ENCODE measurements around the gene ABCB8. TPM values are rescaled to one million over a fixed set of nuclear protein-coding genes. Genes with fewer than 3 reads are reported as not detected.

The ABCB8 gene
- total and polyA plus RNA-seq, 9 of the 15 experiments (the other 6 are each of a cell fraction or from before 2014, with no cell fraction given): 7.6 to 106 (median 36.3) TPM

- TF ChIP-seq SRSF1 (IDR thresholded peaks at IDR 0.05; ENCODE audit: low read depth, low read length) (no peak), NELFE (IDR thresholded peaks at IDR 0.05; ENCODE audit: insufficient read depth, insufficient read length) (no peak), GTF2E2 (tag; IDR thresholded peaks at IDR 0.05) (no peak; the same call in 1 of the 2 replicates), TRIM25 (IDR thresholded peaks at IDR 0.05; ENCODE audit: borderline replicate concordance) (no peak), TAF9B (IDR thresholded peaks at IDR 0.05; ENCODE audit: partially characterized antibody) (no peak), ZFPM2 (CRISPR knock-in tag; IDR thresholded peaks at IDR 0.05) (no peak), BCL6 (CRISPR knock-in tag; IDR thresholded peaks at IDR 0.05) (0 out of 2 replicates have a peak, but pooled peaks have one; percentile 48), ARHGAP35 (IDR thresholded peaks at IDR 0.05; ENCODE audit: partially characterized antibody) (no peak), HNRNPH1 (optimal IDR thresholded peaks at IDR 0.05; ENCODE audit: low read depth, low read length) (no peak), ADNP (tag; IDR thresholded peaks at IDR 0.05) (no peak), ETV5 (CRISPR knock-in tag; IDR thresholded peaks at IDR 0.05; ENCODE audit: low read depth) (peak; percentile 64; the same call in 1 of the 2 replicates), NCOA2 (IDR thresholded peaks at IDR 0.05; ENCODE audit: partially characterized antibody in 2 of 2) (no peak), NUFIP1 (IDR thresholded peaks at IDR 0.05; ENCODE audit: partially characterized antibody) (no peak), CREM (IDR thresholded peaks at IDR 0.05; ENCODE audit: low read depth) (peak; percentile 91), ZNF584 (CRISPR knock-in tag; IDR thresholded peaks at IDR 0.05; ENCODE audit: low read depth) (peak; percentile 87), RNF2 (IDR thresholded peaks at IDR 0.05) (peak; percentile 86), NCOR1 (IDR thresholded peaks at IDR 0.05) (peak; percentile 62), CHD4 (IDR thresholded peaks at IDR 0.05; ENCODE audit: insufficient read depth, insufficient replicate concordance, low read depth, low read length, poor library complexity, severe bottlenecking) (no peak), ZNF3 (CRISPR knock-in tag; IDR thresholded peaks at IDR 0.05) (no peak), NCOA4 (IDR thresholded peaks at IDR 0.05; ENCODE audit: partially characterized antibody) (no peak), DACH1 (IDR thresholded peaks at IDR 0.05; ENCODE audit: partially characterized antibody) (peak; percentile 38), POLR2G (IDR thresholded peaks at IDR 0.05; ENCODE audit: low read depth, low read length) (peak; percentile 95), BRCA1 (IDR thresholded peaks at IDR 0.05) (no peak), BRCA1 (CRISPR knock-in tag; IDR thresholded peaks at IDR 0.05) (no peak), KDM2B (CRISPR knock-in tag; IDR thresholded peaks at IDR 0.05) (no peak), FOXM1 (IDR thresholded peaks at IDR 0.05; ENCODE audit: low read depth) (no peak), FOXM1 (CRISPR knock-in tag; IDR thresholded peaks at IDR 0.05; ENCODE audit: low read depth) (no peak), ELF1 (tag; IDR thresholded peaks at IDR 0.05) (peak; percentile 95)
- TF ChIP-seq, protein P1, sequence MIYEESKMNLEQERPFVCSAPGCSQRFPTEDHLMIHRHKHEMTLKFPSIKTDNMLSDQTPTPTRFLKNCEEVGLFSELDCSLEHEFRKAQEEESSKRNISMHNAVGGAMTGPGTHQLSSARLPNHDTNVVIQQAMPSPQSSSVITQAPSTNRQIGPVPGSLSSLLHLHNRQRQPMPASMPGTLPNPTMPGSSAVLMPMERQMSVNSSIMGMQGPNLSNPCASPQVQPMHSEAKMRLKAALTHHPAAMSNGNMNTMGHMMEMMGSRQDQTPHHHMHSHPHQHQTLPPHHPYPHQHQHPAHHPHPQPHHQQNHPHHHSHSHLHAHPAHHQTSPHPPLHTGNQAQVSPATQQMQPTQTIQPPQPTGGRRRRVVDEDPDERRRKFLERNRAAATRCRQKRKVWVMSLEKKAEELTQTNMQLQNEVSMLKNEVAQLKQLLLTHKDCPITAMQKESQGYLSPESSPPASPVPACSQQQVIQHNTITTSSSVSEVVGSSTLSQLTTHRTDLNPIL (CRISPR knock-in tag; IDR thresholded peaks at IDR 0.05): no peak
These were observed at the start of gene ABCB8 (continued) for GRCh38 chr7:151028131-151028947.

All from K562 (cell line).